Neutrophil (primary cell): Measurements from ENCODE around the gene FGF3.

Experiments used
- H3K27ac ChIP-seq: fragments of 200-600 bp; sonication (generic); 2 replicates; pipeline ENCODE4 v1.5.1; 2016; ENCODE audit warnings: mild to moderate bottlenecking, moderate library complexity
- H3K27me3 ChIP-seq: fragments of 200-600 bp; sonication (generic); 2 replicates; pipeline ENCODE4 v1.6.0; 2016; ENCODE audit warnings: mild to moderate bottlenecking
- H3K36me3 ChIP-seq: fragments of 200-600 bp; sonication (generic); 2 replicates; pipeline ENCODE4 v1.5.1; 2017
- H3K4me1 ChIP-seq, 2 experiments: fragments of 200-600 bp in 1 of 2; sonication (generic) in 1 of 2; 1 replicate in 1 of 2; 2 replicates in 1 of 2; pipeline versions ENCODE4 v1.5.1 to v1.6.1; 2013 to 2016; ENCODE audit warnings: low read depth in 1 of 2, low read length in 1 of 2, mild to moderate bottlenecking in 1 of 2, moderate library complexity in 1 of 2; ENCODE audit not compliant: control insufficient read depth in 1 of 2, insufficient read depth in 1 of 2
- H3K4me3 ChIP-seq, 2 experiments: fragments of 200-600 bp in 1 of 2; sonication (generic) in 1 of 2; 1 replicate in 1 of 2; 2 replicates in 1 of 2; pipeline ENCODE4 v1.5.1; 2013 to 2016; ENCODE audit warnings: low read depth in 1 of 2, low read length in 1 of 2, mild to moderate bottlenecking in 1 of 2, moderate library complexity in 1 of 2
- H3K9me3 ChIP-seq: fragments of 200-600 bp; sonication (generic); 2 replicates; pipeline ENCODE4 v1.5.1; 2016
- TF ChIP-seq, protein P1 (sequence below): fragments of 200-600 bp; sonication (generic); IDR thresholded peaks from 2 replicates; pipeline ENCODE4 v1.5.1; 2016; ENCODE audit warnings: antibody characterized with exemption

FGF3 gene

DNA sequence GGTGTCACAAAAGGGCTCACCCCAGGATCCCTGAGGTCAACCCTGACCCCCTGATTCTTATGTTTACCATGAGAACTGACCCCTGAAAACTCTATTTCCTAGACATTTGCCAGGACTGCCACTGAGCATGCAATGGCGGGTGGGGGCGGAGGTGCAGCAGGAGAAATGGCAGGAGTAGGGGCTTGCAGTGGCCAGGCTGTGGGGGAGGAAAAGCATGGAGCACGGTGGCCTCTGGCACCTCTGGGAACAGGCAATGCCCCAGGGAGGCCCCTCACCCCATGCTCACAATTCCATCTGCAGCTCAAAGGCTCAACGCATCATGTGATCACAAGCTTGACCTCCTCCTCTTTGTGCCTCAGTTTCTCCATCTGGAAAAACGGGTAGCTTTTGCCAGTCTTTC is 46.5 kb upstream of the FGF3 start:
- H3K4me1 ChIP-seq = no peaks in the 10 kb centered on the region
- H3K36me3 ChIP-seq = no peaks in the 10 kb centered on the region
- no peaks in the 10 kb centered on the region for H3K9me3 ChIP-seq
- peaks cover 64% of the 10 kb centered on the region for H3K27me3 ChIP-seq
- H3K4me3 ChIP-seq = no peak overlapping the region
- no peak overlapping the region for H3K27ac ChIP-seq
- TF ChIP-seq, protein P1, sequence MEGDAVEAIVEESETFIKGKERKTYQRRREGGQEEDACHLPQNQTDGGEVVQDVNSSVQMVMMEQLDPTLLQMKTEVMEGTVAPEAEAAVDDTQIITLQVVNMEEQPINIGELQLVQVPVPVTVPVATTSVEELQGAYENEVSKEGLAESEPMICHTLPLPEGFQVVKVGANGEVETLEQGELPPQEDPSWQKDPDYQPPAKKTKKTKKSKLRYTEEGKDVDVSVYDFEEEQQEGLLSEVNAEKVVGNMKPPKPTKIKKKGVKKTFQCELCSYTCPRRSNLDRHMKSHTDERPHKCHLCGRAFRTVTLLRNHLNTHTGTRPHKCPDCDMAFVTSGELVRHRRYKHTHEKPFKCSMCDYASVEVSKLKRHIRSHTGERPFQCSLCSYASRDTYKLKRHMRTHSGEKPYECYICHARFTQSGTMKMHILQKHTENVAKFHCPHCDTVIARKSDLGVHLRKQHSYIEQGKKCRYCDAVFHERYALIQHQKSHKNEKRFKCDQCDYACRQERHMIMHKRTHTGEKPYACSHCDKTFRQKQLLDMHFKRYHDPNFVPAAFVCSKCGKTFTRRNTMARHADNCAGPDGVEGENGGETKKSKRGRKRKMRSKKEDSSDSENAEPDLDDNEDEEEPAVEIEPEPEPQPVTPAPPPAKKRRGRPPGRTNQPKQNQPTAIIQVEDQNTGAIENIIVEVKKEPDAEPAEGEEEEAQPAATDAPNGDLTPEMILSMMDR = no peak

DNA sequence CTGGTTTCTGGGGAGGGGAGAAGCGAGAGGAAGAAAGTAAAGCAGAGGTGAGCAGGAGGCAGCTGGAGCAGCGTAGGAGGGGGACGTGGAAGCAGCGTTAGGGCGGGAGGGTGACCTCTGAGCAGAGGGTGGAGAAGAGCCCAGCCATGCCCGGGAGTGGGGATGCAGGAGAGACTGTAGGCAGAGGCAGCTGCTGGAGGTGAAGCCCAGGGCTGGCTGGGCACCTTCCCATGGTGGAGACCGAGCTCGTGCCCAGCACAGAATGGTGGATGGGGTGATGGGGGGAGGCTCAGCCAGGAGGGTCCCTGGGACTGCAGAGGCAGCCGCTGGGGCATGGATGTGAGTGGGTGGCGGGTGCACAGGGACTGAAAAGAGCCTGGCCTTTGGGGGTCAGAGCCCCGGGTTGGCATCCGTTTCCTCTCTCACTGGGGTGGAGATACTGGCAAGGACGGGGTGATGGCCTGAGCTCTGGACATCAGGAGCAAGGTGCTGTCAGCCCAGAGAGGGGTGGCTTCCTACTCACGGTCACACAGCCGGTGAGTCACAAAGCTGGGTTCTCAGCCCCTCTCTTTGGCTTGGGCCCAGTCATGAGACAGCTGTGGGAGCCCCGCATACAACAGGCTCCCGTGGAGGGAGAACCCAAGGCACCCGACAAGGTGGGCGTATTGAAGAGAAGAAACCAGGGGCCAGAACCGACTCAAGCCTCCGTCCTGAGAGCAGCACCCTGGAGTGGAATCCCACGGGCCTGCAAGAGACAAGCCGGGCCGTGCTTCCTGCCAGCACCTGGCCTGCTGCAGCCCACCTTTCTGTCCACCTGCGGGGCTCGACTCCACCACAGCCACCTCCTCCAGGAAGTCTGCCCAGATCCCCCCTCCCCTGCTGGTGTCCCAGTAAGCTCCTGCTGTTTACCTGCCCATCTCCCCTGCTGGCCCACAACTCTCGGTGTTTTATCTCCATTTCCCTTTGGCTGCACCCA is 45.8 kb upstream of the FGF3 start:
- peaks cover 71% of the 10 kb centered on the region for H3K27me3 ChIP-seq
- TF ChIP-seq, protein P1 = no peak
- H3K4me3 ChIP-seq = no peak overlapping the region
- H3K9me3 ChIP-seq = no peaks in the 10 kb centered on the region
- no peaks in the 10 kb centered on the region for H3K36me3 ChIP-seq
- H3K4me1 ChIP-seq = no peaks in the 10 kb centered on the region
- H3K27ac ChIP-seq = no peak overlapping the region

DNA sequence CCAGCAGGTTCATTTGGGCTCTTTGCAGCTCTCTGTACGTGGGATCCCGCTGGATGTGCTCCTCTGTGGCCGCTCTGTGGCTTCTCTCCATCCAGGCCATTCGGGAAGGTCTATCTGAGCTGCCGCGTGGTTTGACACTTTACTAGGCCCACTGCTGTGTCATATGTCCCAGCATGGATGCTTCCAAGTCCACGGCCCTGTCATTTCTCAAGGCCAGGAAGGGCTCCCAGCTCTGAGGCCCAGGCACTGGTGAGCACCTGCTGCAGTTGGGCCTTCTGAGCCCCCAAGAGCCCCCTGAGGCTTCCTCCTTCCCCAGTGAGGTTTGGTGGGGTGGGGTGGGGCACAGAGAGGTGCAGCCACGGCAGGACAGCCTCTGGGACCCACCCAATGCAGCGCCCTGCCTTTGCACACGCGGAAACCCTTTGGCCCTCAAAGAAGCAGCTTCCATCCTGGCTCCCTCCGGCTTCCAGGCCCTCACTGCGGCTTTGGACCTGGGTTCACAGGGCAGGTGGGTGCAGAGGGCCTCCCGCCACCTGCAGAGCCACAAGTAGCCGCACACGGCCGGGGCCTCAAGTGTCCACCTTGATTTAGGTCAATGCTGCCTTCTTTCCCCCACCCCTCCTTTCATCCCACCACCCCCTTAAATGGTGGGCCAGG is 44.5 kb upstream of the FGF3 start:
- H3K9me3 ChIP-seq = no peaks in the 10 kb centered on the region
- H3K27ac ChIP-seq = no peak overlapping the region
- H3K4me1 ChIP-seq = no peaks in the 10 kb centered on the region
- H3K27me3 ChIP-seq = peaks cover 70% of the 10 kb centered on the region
- TF ChIP-seq, protein P1 = no peak
- H3K4me3 ChIP-seq = no peak overlapping the region
- H3K36me3 ChIP-seq = no peaks in the 10 kb centered on the region

DNA sequence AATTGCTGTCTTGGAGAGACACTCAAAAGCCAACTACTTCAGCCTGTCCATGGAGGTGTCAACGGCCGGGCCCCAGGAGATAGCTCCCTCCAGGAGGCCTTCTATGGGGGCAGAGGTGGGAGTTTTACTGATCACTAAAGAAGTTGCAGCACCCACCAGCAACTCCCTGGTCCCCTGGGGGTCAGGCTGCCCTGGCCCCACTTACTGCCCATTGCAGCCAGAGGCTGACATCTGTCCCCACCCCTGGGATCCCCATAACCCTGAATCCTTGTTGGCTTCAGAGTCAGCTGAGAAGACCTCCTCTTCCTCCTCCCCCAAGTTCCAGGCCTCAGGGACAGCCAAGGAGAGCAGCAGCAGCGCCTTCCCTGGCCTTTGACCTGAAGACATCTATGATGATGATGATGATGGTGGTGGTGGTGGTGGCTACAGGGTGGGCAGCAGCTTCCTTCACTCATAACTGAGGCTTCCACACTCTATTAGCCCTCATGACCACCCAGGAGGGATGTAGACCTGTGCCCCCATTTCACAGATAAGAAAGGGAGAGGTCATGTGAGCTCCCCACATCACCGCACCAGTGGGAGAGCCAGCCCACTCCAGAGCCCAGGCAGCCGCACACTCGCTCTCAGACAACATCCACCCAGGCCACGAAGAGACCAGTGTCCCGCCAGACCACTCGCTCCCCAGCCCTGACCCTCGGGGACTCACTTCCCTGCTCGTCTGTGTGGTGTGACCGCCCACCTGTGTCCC is 43.8 kb upstream of the FGF3 start:
- H3K9me3 ChIP-seq = no peaks in the 10 kb centered on the region
- no peak overlapping the region for H3K27ac ChIP-seq
- H3K4me1 ChIP-seq = no peaks in the 10 kb centered on the region
- no peak overlapping the region for H3K4me3 ChIP-seq
- no peaks in the 10 kb centered on the region for H3K36me3 ChIP-seq
- H3K27me3 ChIP-seq = peaks cover 68% of the 10 kb centered on the region
- TF ChIP-seq, protein P1 = no peak

DNA sequence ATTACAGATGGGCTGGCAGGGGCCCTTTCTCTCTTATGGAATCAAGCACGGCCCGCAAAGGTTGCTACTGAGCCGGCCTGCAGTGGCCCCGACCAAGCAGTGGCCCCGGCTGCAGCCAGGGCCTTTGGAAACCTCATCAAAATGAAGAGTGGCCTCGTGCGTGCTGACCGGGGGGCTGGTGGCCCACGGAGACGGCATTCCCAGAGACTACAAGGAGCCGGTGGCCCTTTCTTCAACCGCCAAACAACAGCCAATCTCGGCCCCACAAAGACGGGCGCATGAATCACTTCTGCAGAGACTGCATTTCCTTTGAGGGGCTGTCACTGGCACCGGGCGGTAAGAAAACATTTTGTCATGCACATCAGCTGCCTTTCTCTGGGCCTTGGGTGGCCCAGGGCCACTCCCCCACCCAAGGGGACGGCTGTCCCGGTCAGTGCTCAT is 43.1 kb upstream of the FGF3 start:
- Histone ChIP-seq H3K9me3 (no peaks in the 10 kb centered on the region), H3K27ac (no peak overlapping the region), H3K4me1 (no peaks in the 10 kb centered on the region), H3K36me3 (no peaks in the 10 kb centered on the region), H3K27me3 (peaks cover 63% of the 10 kb centered on the region), H3K4me3 (no peak overlapping the region)
- TF ChIP-seq, protein P1 = no peak
